Right lobe of liver (tissue), 6 donors: Measurements from ENCODE around the gene WDR49. TPM values are rescaled to one million over a fixed set of nuclear protein-coding genes. Genes with fewer than 3 reads are reported as not detected.

Experiments used
- ATAC-seq, 4 donors: fragments of 200-7000 bp; cut with Tn5 transposase; one replicate each; pipeline ENCODE4 v1.9.1; 2020; ENCODE audit warnings: mild to moderate bottlenecking in 4 of 4, moderate library complexity in 4 of 4
- DNase-seq, 3 donors: peaks; one replicate each; pipeline ENCODE4 v3.0.0-alpha.2; 2020
- H3K27ac ChIP-seq, 3 donors: fragments of 200-600 bp; one replicate each; pipeline ENCODE4 v1.8.0; 2022
- H3K27me3 ChIP-seq, 2 donors: fragments of 200-600 bp; one replicate each; pipeline ENCODE4 v1.8.0; 2022
- H3K36me3 ChIP-seq, 4 donors: fragments of 200-600 bp; sonication (generic) in 1 of 4; one replicate each; pipeline versions ENCODE4 v1.5.1 to v1.8.0; 2017 to 2022; ENCODE audit warnings: control low read depth in 1 of 4
- H3K4me1 ChIP-seq, 4 donors: fragments of 200-600 bp; sonication (generic) in 1 of 4; one replicate each; pipeline versions ENCODE4 v1.5.1 to v1.8.0; 2017 to 2022; ENCODE audit warnings: control low read depth in 1 of 4
- H3K4me3 ChIP-seq, 3 donors: fragments of 200-600 bp; one replicate each; pipeline ENCODE4 v1.8.0; 2022
- H3K9me3 ChIP-seq, 4 donors: fragments of 200-600 bp; sonication (generic) in 1 of 4; one replicate each; pipeline versions ENCODE4 v1.5.1 to v1.8.0; 2017 to 2022; ENCODE audit warnings: control low read depth in 1 of 4
- CTCF ChIP-seq, 4 donors: fragments of 200-600 bp in 3 of 4; fragments of 450-650 bp in 1 of 4; IDR thresholded peaks; one replicate each; pipeline versions ENCODE4 v1.5.1 to v1.8.0; 2016 to 2022; ENCODE audit warnings: antibody characterized with exemption in 4 of 4, mild to moderate bottlenecking in 2 of 4
- POLR2A ChIP-seq: fragments of 450-650 bp; IDR thresholded peaks from one replicate; pipeline ENCODE4 v1.6.1; 2017; ENCODE audit warnings: antibody characterized with exemption, mild to moderate bottlenecking
- WGBS: methylation state at CpG from one replicate; pipeline ENCODE4 v1.1.6; 2018; ENCODE audit warnings: low coverage, low lambda C conversion rate; ENCODE audit not compliant: insufficient coverage; ENCODE audit errors: missing lambda C conversion rate; 5-methylcytosine and 5-hydroxymethylcytosine counted together
- intact Hi-C, 2 donors: fragments of 100-400 bp; cut with DNase I; formaldehyde crosslinking; loops; one replicate each; pipeline versions ENCODE4 v1.11.2 to v1.14.1; 2022
- total RNA-seq, 6 experiments: library from RNA; depleted of rRNA in 2 of 6; stranded (reverse); fragments of >200 nt in 2 of 6; fragmentation: NEBNext Ultra II Directional in 3 of 6; extraction: Animal tissue kit (Norgen Biotek cat#: 25700) in 3 of 6; gene quantifications; one replicate each; pipeline versions ENCODE4 v1.1.0 to v1.2.4, GENCODE V29; 2016 to 2023
- donor health status: DM: no; HTN: yes; CAD: no.
- donor health status: DM: no; HTN: no; CAD: no.
- donor health status: DM: no; HTN: no; CAD: no.
- donor health status: DM: no; HTN: yes; CAD: no.
- donor health status: DM: no; HTN: yes; CAD: no.

WDR49 gene
- total RNA-seq, 6 experiments from 2014 or later: 0.16 TPM; not detected in 5

- no peaks in the 10 kb centered on the region for H3K4me1 ChIP-seq
- H3K9me3 ChIP-seq: no peaks in the 10 kb centered on the region
- no peaks in the 10 kb centered on the region for H3K36me3 ChIP-seq
- 68% methylated on average over 4 of the region's 5 CpGs for WGBS
- intact Hi-C loops: no loop called here
- DNase-seq (no peak), ATAC-seq (no peak)
- H3K27me3 ChIP-seq: no peaks in the 10 kb centered on the region
- no peak overlapping the region for H3K27ac ChIP-seq
- no peak for TF ChIP-seq POLR2A
- TF ChIP-seq CTCF (IDR thresholded peaks at IDR 0.05): no peak
- H3K4me3 ChIP-seq: no peak overlapping the region
Measured at GRCh38 chr3:167662919-167663400, 9.2 kb upstream of the WDR49 start.

- DNase-seq: no peak
- Histone ChIP-seq H3K36me3 (no peaks in the 10 kb centered on the region), H3K27ac (no peak overlapping the region), H3K4me3 (no peak overlapping the region), H3K27me3 (no peaks in the 10 kb centered on the region), H3K9me3 (no peaks in the 10 kb centered on the region), H3K4me1 (no peaks in the 10 kb centered on the region)
- intact Hi-C loops: no loop called here
- no peak for ATAC-seq
- no peak for TF ChIP-seq CTCF (IDR thresholded peaks at IDR 0.05)
- TF ChIP-seq POLR2A: no peak
- WGBS: 53% methylated on average over 3 of the region's 3 CpGs
Measured at GRCh38 chr3:167657684-167658225, 4.0 kb upstream of the WDR49 start.

GRCh38 chr3:167656821-167657220 lies 3.1 kb upstream of the WDR49 start:
- no peaks in the 10 kb centered on the region for H3K4me1 ChIP-seq
- 46% methylated on average over 1 of the region's 1 CpG for WGBS
- no peak for TF ChIP-seq CTCF (IDR thresholded peaks at IDR 0.05)
- no peak for TF ChIP-seq POLR2A
- H3K36me3 ChIP-seq: no peaks in the 10 kb centered on the region
- intact Hi-C loops: no loop called here
- DNase-seq (no peak), ATAC-seq (no peak)
- no peaks in the 10 kb centered on the region for H3K9me3 ChIP-seq
- H3K27me3 ChIP-seq: no peaks in the 10 kb centered on the region
- no peak overlapping the region for H3K27ac ChIP-seq
- H3K4me3 ChIP-seq: no peak overlapping the region

GRCh38 chr3:167653155-167653554 lies 587 bp downstream of the WDR49 start:
- H3K36me3 ChIP-seq: no peaks in the 10 kb centered on the region
- no peak for DNase-seq
- ATAC-seq: no peak
- TF ChIP-seq CTCF (IDR thresholded peaks at IDR 0.05) (no peak), POLR2A (no peak)
- no peaks in the 10 kb centered on the region for H3K4me1 ChIP-seq
- H3K27ac ChIP-seq: no peak overlapping the region
- no peaks in the 10 kb centered on the region for H3K9me3 ChIP-seq
- H3K27me3 ChIP-seq: no peaks in the 10 kb centered on the region
- no peak overlapping the region for H3K4me3 ChIP-seq
- intact Hi-C loops: no loop called here
- WGBS: 67% methylated on average over 1 of the region's 1 CpG

GRCh38 chr3:167651826-167652225 lies 1.9 kb downstream of the WDR49 start:
- no peak overlapping the region for H3K4me3 ChIP-seq
- WGBS: 86% methylated on average over 1 of the region's 1 CpG
- no peak overlapping the region for H3K27ac ChIP-seq
- no peak for ATAC-seq
- DNase-seq: no peak
- no peaks in the 10 kb centered on the region for H3K36me3 ChIP-seq
- no peaks in the 10 kb centered on the region for H3K4me1 ChIP-seq
- H3K27me3 ChIP-seq: no peaks in the 10 kb centered on the region
- no peak for TF ChIP-seq POLR2A
- TF ChIP-seq CTCF (IDR thresholded peaks at IDR 0.05): no peak
- no peaks in the 10 kb centered on the region for H3K9me3 ChIP-seq
- intact Hi-C loops: no loop called here
